Right ventricle myocardium superior (tissue), 1 donor: ENCODE data around the gene ZNF649. TPM values are rescaled to one million over a fixed set of nuclear protein-coding genes. Genes with fewer than 3 reads are reported as not detected.

Experiments used
- ATAC-seq: fragments of 200-7000 bp; cut with Tn5 transposase; one replicate; pipeline ENCODE4 v1.9.1; 2020; ENCODE audit warnings: mild to moderate bottlenecking; ENCODE audit not compliant: poor library complexity
- DNase-seq: peaks from one replicate; pipeline ENCODE4 v3.0.0-alpha.2; 2020
- intact Hi-C: fragments of 100-400 bp; cut with DNase I; formaldehyde crosslinking; loops from one replicate; pipeline ENCODE4 v1.11.2; 2022
- total RNA-seq: library from RNA; stranded (reverse); fragmentation: NEBNext Ultra II Directional; extraction: Animal tissue kit (Norgen Biotek cat#: 25700); gene quantifications from one replicate; pipeline ENCODE4 v1.2.1, GENCODE V29; 2021
- donor health status: DM: no; HTN: yes; CAD: no; lungs with severe emphysema.

ZNF649 gene
- total RNA-seq, 1 donor from 2014 or later, result 6.4 TPM

DNA sequence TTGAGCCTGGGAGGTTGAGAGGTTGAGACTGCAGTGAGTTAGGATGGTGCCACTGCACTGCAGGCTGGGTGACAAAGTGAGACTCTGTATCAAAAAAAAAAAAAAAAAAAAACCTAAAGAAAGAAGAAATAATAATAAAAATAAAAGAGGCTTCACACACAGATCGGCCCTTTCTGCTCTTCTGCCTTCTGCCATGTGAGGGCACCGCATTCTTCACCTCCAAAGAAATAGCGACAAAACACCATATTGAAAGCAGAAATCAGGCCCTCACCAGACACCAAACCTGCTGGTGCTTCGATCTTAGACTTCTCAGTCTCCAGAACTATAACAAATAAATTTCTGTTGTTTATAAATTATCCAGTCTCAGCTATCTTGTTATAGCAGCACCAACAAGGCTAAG, 3.0 kb downstream of the ZNF649 start:
- DNase-seq (no peak), ATAC-seq (no peak)
- intact Hi-C loops, result no loop called here

DNA sequence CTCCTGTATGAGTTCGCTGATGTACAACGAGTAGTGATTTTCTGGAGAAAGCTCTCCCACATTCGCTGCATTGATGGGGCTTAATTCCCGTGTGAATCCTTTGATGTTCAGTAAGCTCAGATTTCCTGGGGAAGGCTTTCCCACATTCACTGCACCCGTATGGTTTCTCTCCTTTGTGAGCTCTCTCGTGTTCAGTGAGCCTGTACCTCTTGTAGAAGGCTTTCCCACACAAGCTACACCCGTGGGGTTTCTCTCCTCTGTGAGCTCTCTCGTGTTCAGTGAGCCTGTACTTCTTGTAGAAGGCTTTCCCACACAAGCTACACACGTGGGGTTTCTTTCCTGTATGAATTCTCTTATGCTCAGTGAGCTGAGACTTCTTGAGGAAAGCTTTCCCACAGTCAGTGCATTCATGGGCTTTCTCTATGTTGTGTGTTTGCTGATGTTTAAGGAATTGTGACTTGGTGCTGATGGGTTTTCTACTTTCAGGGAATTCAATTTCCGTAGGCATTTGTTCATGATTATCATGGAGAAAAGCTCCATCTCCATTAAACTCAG, 13.5 kb downstream of the ZNF649 start:
- ATAC-seq (no peak), DNase-seq (no peak)
- intact Hi-C loops, result no loop called here

GRCh38 chr19:51889934-51890333, 14.9 kb downstream of the ZNF649 start:
- ATAC-seq (no peak), DNase-seq (no peak)
- intact Hi-C loops, result no loop called here

DNA sequence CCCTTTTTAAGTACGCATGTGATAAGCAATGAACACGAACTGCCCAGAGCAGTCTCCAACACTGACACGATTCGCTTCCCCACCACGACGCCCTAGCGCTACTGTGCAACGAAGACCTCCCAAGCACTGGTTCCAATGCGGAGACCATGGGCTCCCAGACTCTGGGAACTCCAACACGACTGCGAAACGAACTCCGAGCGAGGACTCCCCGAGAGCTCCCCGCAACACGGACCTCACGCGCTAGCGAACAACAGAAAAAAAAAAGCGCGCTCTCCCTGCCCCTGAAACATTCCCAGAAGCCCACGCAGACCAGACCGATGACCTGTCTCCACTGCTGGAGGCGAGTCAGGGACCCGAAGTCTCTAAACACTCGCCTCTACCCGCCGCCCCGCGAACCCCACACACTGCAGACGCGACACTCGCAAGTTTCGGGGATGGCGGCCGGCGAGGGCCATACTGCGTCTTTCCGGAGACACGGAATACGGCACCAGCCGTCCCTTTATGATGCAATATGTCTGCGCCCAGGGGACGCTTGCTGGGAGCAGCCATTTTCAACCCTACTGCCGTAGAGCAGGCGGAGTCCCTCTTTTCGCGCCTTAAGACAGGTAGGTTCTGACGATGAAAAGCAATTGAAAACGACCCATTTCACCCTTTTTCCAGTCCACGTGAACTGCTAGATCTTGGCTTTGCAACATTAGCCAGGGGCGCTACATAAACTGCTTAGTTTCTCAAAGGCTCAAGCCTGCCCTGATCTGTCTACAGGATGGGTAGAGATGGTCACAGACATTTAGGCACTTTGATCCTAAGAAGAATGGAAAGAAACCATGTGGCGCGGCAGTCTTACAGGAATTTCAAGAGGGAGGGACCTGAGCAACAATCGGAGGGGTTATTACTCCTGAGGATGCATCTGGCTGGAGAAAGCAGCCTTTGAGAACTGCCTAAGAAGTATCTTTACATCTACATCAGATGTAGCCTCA, 17.0 kb downstream of the ZNF649 start, which contains the start of gene ZNF577:
Gene ZNF577 (minus strand): TSS at position 430 of the 977 bp plus-strand sequence. CDS start 7,569 bp downstream, outside the sequence.
- intact Hi-C loops, result no loop called here
- DNase-seq (peak; percentile 93), ATAC-seq (peak; percentile 99)

- ATAC-seq (no peak), DNase-seq (no peak)
- intact Hi-C loops, result no loop called here
Measured at GRCh38 chr19:51884713-51885112, 20.1 kb downstream of the ZNF649 start.

- DNase-seq, result no peak
- no peak for ATAC-seq
- intact Hi-C loops, result no loop called here
Measured at GRCh38 chr19:51882518-51882917, 22.3 kb downstream of the ZNF649 start.

GRCh38 chr19:51873097-51873496, 31.7 kb downstream of the ZNF649 start:
- DNase-seq (no peak), ATAC-seq (no peak)
- intact Hi-C loops, result no loop called here

GRCh38 chr19:51861870-51862622, 42.8 kb downstream of the ZNF649 start:
- ATAC-seq (no peak), DNase-seq (no peak)
- intact Hi-C loops, result no loop called here

Other genes starting within 250 kb of the ZNF649 start
- 10.1 TPM for gene SPACA6, start 211.7 kb downstream of the ZNF649 start, total RNA-seq
- 0.70 TPM for gene HAS1, start 181.0 kb downstream of the ZNF649 start, total RNA-seq
- 3.5 TPM for gene FPR1, start 153.1 kb downstream of the ZNF649 start, total RNA-seq
- 0.59 TPM for gene FPR2, start 143.8 kb downstream of the ZNF649 start, total RNA-seq
- 4.0 TPM for gene FPR3, start 109.9 kb downstream of the ZNF649 start, total RNA-seq
- 6.5 TPM for gene ZNF577, start 17.1 kb downstream of the ZNF649 start, total RNA-seq
- gene ZNF613, start 22.5 kb upstream of the ZNF649 start, total RNA-seq, result 3.1 TPM
- gene ZNF350, start 81.8 kb upstream of the ZNF649 start, total RNA-seq, result 7.6 TPM
- 9.6 TPM for gene ZNF615, start 103.2 kb upstream of the ZNF649 start, total RNA-seq
- gene ZNF614, start 123.4 kb upstream of the ZNF649 start, total RNA-seq, result 5.3 TPM
- 8.2 TPM for gene ZNF432, start 143.8 kb upstream of the ZNF649 start, total RNA-seq
- 5.2 TPM for gene ZNF841, start 190.7 kb upstream of the ZNF649 start, total RNA-seq
- gene ZNF616, start 234.9 kb upstream of the ZNF649 start, total RNA-seq, result 4.8 TPM